WTC11 (cell line): Measurements from ENCODE around the gene GPATCH2.

Source experiments
- CREB1 ChIP-seq: sonication (generic); formaldehyde crosslinking; IDR thresholded peaks from 2 replicates; pipeline ENCODE4 v1.8.0; 2023; ENCODE audit warnings: mild to moderate bottlenecking, missing genetic modification reagents
- ESRRA ChIP-seq: sonication (generic); formaldehyde crosslinking; IDR thresholded peaks from 2 replicates; pipeline ENCODE4 v1.8.1; 2022; ENCODE audit warnings: mild to moderate bottlenecking, missing genetic modification reagents, borderline replicate concordance
- ETV6 ChIP-seq: sonication (generic); formaldehyde crosslinking; IDR thresholded peaks from 2 replicates; pipeline ENCODE4 v1.8.1; 2022; ENCODE audit warnings: mild to moderate bottlenecking, missing genetic modification reagents
- FOXJ3 ChIP-seq: sonication (generic); formaldehyde crosslinking; IDR thresholded peaks from 2 replicates; pipeline ENCODE4 v1.9.0; 2021; ENCODE audit warnings: missing genetic modification reagents, mild to moderate bottlenecking, borderline replicate concordance
- FOXK1 ChIP-seq: sonication (generic); formaldehyde crosslinking; IDR thresholded peaks from 2 replicates; pipeline ENCODE4 v1.8.0; 2022; ENCODE audit warnings: mild to moderate bottlenecking, moderate library complexity, missing genetic modification reagents
- IRF2 ChIP-seq: sonication (generic); formaldehyde crosslinking; IDR thresholded peaks from 2 replicates; pipeline ENCODE4 v1.8.0; 2022; ENCODE audit warnings: low read depth, missing genetic modification reagents, borderline replicate concordance
- JUN ChIP-seq: sonication (generic); formaldehyde crosslinking; IDR thresholded peaks from 2 replicates; pipeline ENCODE4 v1.8.0; 2023; ENCODE audit warnings: mild to moderate bottlenecking, missing genetic modification reagents
- NR1H2 ChIP-seq: sonication (generic); formaldehyde crosslinking; IDR thresholded peaks from 2 replicates; pipeline ENCODE4 v1.9.0; 2021; ENCODE audit warnings: mild to moderate bottlenecking, moderate library complexity, missing genetic modification reagents
- ZNF423 ChIP-seq: fragments of 250-450 bp; sonication (Bioruptor Pico); IDR thresholded peaks from 2 replicates; pipeline ENCODE4 v2.1.2; 2022; ENCODE audit warnings: mild to moderate bottlenecking, moderate library complexity
- TF ChIP-seq, protein P1 (sequence below): sonication (generic); formaldehyde crosslinking; IDR thresholded peaks from 2 replicates; pipeline ENCODE4 v1.8.0; 2023; ENCODE audit warnings: missing genetic modification reagents
- TF ChIP-seq, protein P2 (sequence below): sonication (generic); formaldehyde crosslinking; IDR thresholded peaks from 2 replicates; pipeline ENCODE4 v1.8.0; 2022; ENCODE audit warnings: mild to moderate bottlenecking, missing genetic modification reagents
- TF ChIP-seq, protein P3 (sequence below): fragments of 200-600 bp; IDR thresholded peaks from 2 replicates; pipeline ENCODE4 v1.8.0; 2022; ENCODE audit warnings: antibody characterized with exemption
- TF ChIP-seq, protein P4 (sequence below): sonication (generic); formaldehyde crosslinking; IDR thresholded peaks from 2 replicates; pipeline ENCODE4 v1.8.1; 2023; ENCODE audit warnings: mild to moderate bottlenecking, missing genetic modification reagents, borderline replicate concordance

DNA sequence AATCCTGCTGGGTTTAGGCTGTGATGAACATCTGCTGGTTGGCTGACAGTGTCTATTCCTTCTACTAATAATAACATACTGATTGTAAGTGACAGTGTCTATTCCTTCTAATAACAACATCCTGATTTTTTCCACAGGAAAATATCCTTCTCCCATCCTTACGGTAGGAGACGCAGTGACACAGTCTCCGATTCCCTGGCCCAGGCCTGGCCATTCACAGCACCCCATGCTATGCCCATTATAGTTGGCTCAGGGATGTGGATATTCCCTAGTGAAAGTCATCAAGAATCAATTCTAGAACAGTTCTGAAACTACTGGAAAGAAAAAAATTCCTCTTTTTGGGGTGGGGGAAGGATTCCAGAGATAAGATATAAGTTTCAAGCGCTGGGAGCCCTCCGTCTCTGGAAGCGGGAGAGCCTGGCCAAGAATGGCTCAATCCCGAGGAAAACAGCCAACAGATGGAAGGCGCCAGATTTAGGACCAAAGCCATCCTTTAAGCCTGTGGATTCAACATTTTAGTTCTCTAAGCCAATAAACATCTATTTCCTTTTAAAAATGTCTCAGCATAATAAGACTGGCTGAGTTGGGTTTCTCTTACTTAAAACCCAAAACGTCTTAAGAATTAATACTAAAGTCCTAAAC lies 88.6 kb downstream of the GPATCH2 start:
- TF ChIP-seq, protein P1, sequence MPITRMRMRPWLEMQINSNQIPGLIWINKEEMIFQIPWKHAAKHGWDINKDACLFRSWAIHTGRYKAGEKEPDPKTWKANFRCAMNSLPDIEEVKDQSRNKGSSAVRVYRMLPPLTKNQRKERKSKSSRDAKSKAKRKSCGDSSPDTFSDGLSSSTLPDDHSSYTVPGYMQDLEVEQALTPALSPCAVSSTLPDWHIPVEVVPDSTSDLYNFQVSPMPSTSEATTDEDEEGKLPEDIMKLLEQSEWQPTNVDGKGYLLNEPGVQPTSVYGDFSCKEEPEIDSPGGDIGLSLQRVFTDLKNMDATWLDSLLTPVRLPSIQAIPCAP (CRISPR knock-in tag): no peak
- no peak for TF ChIP-seq JUN
- TF ChIP-seq NR1H2 (CRISPR knock-in tag): no peak
- TF ChIP-seq, protein P2, sequence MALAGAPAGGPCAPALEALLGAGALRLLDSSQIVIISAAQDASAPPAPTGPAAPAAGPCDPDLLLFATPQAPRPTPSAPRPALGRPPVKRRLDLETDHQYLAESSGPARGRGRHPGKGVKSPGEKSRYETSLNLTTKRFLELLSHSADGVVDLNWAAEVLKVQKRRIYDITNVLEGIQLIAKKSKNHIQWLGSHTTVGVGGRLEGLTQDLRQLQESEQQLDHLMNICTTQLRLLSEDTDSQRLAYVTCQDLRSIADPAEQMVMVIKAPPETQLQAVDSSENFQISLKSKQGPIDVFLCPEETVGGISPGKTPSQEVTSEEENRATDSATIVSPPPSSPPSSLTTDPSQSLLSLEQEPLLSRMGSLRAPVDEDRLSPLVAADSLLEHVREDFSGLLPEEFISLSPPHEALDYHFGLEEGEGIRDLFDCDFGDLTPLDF (CRISPR knock-in tag): no peak
- no peak for TF ChIP-seq ZNF423
- TF ChIP-seq, protein P3, sequence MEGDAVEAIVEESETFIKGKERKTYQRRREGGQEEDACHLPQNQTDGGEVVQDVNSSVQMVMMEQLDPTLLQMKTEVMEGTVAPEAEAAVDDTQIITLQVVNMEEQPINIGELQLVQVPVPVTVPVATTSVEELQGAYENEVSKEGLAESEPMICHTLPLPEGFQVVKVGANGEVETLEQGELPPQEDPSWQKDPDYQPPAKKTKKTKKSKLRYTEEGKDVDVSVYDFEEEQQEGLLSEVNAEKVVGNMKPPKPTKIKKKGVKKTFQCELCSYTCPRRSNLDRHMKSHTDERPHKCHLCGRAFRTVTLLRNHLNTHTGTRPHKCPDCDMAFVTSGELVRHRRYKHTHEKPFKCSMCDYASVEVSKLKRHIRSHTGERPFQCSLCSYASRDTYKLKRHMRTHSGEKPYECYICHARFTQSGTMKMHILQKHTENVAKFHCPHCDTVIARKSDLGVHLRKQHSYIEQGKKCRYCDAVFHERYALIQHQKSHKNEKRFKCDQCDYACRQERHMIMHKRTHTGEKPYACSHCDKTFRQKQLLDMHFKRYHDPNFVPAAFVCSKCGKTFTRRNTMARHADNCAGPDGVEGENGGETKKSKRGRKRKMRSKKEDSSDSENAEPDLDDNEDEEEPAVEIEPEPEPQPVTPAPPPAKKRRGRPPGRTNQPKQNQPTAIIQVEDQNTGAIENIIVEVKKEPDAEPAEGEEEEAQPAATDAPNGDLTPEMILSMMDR: no peak
- TF ChIP-seq CREB1: no peak
- TF ChIP-seq IRF2: no peak
- no peak for TF ChIP-seq ESRRA (CRISPR knock-in tag)
- no peak for TF ChIP-seq ETV6 (CRISPR knock-in tag)
- no peak for TF ChIP-seq FOXK1
- TF ChIP-seq FOXJ3 (CRISPR knock-in tag): no peak
- TF ChIP-seq, protein P4, sequence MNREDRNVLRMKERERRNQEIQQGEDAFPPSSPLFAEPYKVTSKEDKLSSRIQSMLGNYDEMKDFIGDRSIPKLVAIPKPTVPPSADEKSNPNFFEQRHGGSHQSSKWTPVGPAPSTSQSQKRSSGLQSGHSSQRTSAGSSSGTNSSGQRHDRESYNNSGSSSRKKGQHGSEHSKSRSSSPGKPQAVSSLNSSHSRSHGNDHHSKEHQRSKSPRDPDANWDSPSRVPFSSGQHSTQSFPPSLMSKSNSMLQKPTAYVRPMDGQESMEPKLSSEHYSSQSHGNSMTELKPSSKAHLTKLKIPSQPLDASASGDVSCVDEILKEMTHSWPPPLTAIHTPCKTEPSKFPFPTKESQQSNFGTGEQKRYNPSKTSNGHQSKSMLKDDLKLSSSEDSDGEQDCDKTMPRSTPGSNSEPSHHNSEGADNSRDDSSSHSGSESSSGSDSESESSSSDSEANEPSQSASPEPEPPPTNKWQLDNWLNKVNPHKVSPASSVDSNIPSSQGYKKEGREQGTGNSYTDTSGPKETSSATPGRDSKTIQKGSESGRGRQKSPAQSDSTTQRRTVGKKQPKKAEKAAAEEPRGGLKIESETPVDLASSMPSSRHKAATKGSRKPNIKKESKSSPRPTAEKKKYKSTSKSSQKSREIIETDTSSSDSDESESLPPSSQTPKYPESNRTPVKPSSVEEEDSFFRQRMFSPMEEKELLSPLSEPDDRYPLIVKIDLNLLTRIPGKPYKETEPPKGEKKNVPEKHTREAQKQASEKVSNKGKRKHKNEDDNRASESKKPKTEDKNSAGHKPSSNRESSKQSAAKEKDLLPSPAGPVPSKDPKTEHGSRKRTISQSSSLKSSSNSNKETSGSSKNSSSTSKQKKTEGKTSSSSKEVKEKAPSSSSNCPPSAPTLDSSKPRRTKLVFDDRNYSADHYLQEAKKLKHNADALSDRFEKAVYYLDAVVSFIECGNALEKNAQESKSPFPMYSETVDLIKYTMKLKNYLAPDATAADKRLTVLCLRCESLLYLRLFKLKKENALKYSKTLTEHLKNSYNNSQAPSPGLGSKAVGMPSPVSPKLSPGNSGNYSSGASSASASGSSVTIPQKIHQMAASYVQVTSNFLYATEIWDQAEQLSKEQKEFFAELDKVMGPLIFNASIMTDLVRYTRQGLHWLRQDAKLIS: no peak
